HL-60 (cell line): Measurements from ENCODE around the gene PAK3.

Source experiments
- DNase-seq, 2 experiments: peaks; one replicate each; pipeline ENCODE4 v3.0.0-alpha.2; 2010 to 2020; ENCODE audit warnings: low read depth in 1 of 2, low spot score in 1 of 2
- H3K27ac ChIP-seq: fragments of 250-450 bp; sonication (Bioruptor Pico); replicated peaks from 2 replicates; pipeline ENCODE4 v1.5.1; 2020; ENCODE audit warnings: mild to moderate bottlenecking, moderate library complexity
- H3K27me3 ChIP-seq: fragments of 250-450 bp; sonication (Bioruptor Pico); 2 replicates; pipeline ENCODE4 v1.5.1; 2021; ENCODE audit warnings: mild to moderate bottlenecking, moderate library complexity; ENCODE audit not compliant: insufficient read depth, poor library complexity, severe bottlenecking
- H3K4me3 ChIP-seq: replicated peaks from 2 replicates; pipeline ENCODE4 v1.5.1; 2011; ENCODE audit warnings: mild to moderate bottlenecking, control low read depth, low read length; ENCODE audit not compliant: insufficient read depth
- CTCF ChIP-seq: IDR thresholded peaks from one replicate; pipeline ENCODE4 v1.5.1; 2011; ENCODE audit warnings: low read length, control low read depth, inconsistent platforms; ENCODE audit not compliant: insufficient read depth
- GABPA ChIP-seq: IDR thresholded peaks from 2 replicates; pipeline ENCODE4 v1.6.1; 2012; ENCODE audit warnings: low read depth
- POLR2AphosphoS5 ChIP-seq: IDR thresholded peaks from 2 replicates; pipeline ENCODE4 v1.6.1; 2012; ENCODE audit warnings: low read depth
- REST ChIP-seq: IDR thresholded peaks from 2 replicates; pipeline ENCODE4 v1.6.1; 2012; ENCODE audit warnings: low read depth; ENCODE audit not compliant: insufficient replicate concordance
- SPI1 ChIP-seq: IDR thresholded peaks from 2 replicates; pipeline ENCODE4 v1.6.1; 2012; ENCODE audit warnings: low read depth, mild to moderate bottlenecking, borderline replicate concordance

PAK3 gene

GRCh38 chrX:111116666-111117065 is 20.7 kb downstream of the PAK3 start:
- no peak for TF ChIP-seq REST
- TF ChIP-seq GABPA: no peak
- TF ChIP-seq SPI1: no peak
- no peak for TF ChIP-seq POLR2AphosphoS5
- no peak for TF ChIP-seq CTCF
- Histone ChIP-seq H3K27me3 (no peaks in the 10 kb centered on the region), H3K4me3 (no peak overlapping the region), H3K27ac (no peak overlapping the region)
- DNase-seq: no peak

- Histone ChIP-seq H3K27me3 (no peaks in the 10 kb centered on the region), H3K27ac (no peak overlapping the region), H3K4me3 (no peak overlapping the region)
- TF ChIP-seq SPI1 (no peak), GABPA (no peak), POLR2AphosphoS5 (no peak), REST (no peak), CTCF (no peak)
- no peak for DNase-seq
Measured at GRCh38 chrX:111119341-111119740, 23.4 kb downstream of the PAK3 start.

- Histone ChIP-seq H3K27ac (no peak overlapping the region), H3K4me3 (no peak overlapping the region), H3K27me3 (no peaks in the 10 kb centered on the region)
- no peak for DNase-seq
- no peak for TF ChIP-seq REST
Measured at GRCh38 chrX:111123125-111123524, 27.1 kb downstream of the PAK3 start.
